Panc1 (cell line): Measurements from ENCODE around the gene LTB4R. TPM values are rescaled to one million over a fixed set of nuclear protein-coding genes. Genes with fewer than 3 reads are reported as not detected.

Experiments used
- ATAC-seq: fragments of 200-7000 bp; cut with Tn5 transposase; 2 replicates; pipeline ENCODE4 v1.9.1; 2020; ENCODE audit warnings: mild to moderate bottlenecking, moderate library complexity
- BruUV-seq: library from RNA; stranded (reverse); fragments of 400-500 nt; replicated peaks from 2 replicates; lab custom pipeline; 2021; lab: Mats Ljungman, UMichigan
- CTCF ChIA-PET: fragments of 300-600 bp; sonication (Branson Sonifier 250); formaldehyde crosslinking; loops from one replicate; lab custom pipeline; 2022; ENCODE audit warnings: antibody characterized with exemption; lab: Charles Lee
- POLR2A ChIA-PET: fragments of 300-600 bp; sonication (Branson Sonifier 250); formaldehyde crosslinking; loops from one replicate; lab custom pipeline; 2022; ENCODE audit warnings: antibody characterized with exemption; lab: Charles Lee
- DNase-seq: peaks from one replicate; pipeline ENCODE4 v3.0.0-alpha.2; 2010; ENCODE audit warnings: low read depth, low spot score
- H3K27ac ChIP-seq: 2 replicates; pipeline ENCODE4 v1.5.1; 2011; ENCODE audit warnings: mild to moderate bottlenecking, low read length, inconsistent platforms
- H3K27me3 ChIP-seq: fragments of 200-500 bp; sonication (Bioruptor generic); 2 replicates; pipeline ENCODE4 v1.6.0; 2014; ENCODE audit warnings: low read length, inconsistent platforms; ENCODE audit not compliant: control insufficient read depth, insufficient read depth
- H3K36me3 ChIP-seq: fragments of 200-500 bp; sonication (Bioruptor generic); 2 replicates; pipeline ENCODE4 v1.5.1; 2014; ENCODE audit warnings: inconsistent platforms, mild to moderate bottlenecking, low read length, moderate library complexity; ENCODE audit not compliant: control insufficient read depth, insufficient read depth
- H3K4me1 ChIP-seq: 2 replicates; pipeline ENCODE4 v1.5.1; 2011; ENCODE audit warnings: inconsistent platforms, mild to moderate bottlenecking, low read length, moderate library complexity; ENCODE audit not compliant: control insufficient read depth, insufficient read depth
- H3K4me3 ChIP-seq, 2 experiments: 2 replicates each; pipeline ENCODE4 v1.5.1; 2011 to 2012; ENCODE audit warnings: low read depth in 2 of 2, low read length in 2 of 2, mild to moderate bottlenecking in 2 of 2, inconsistent platforms in 1 of 2, moderate library complexity in 1 of 2
- H3K9me3 ChIP-seq: fragments of 200-500 bp; sonication (Bioruptor generic); 2 replicates; pipeline ENCODE4 v1.5.1; 2014; ENCODE audit warnings: low read depth, mild to moderate bottlenecking, inconsistent platforms, low read length, moderate library complexity; ENCODE audit not compliant: control insufficient read depth, insufficient read depth
- CTCF ChIP-seq: fragments of 450-650 bp; IDR thresholded peaks from 2 replicates; pipeline ENCODE4 v1.5.1; 2017; ENCODE audit warnings: mild to moderate bottlenecking
- POLR2AphosphoS5 ChIP-seq: IDR thresholded peaks from 2 replicates; pipeline ENCODE4 v1.6.1; 2012; ENCODE audit warnings: mild to moderate bottlenecking, low read depth, low read length, moderate library complexity
- SIN3A ChIP-seq: IDR thresholded peaks from 2 replicates; pipeline ENCODE4 v1.6.1; 2012; ENCODE audit warnings: low read depth, mild to moderate bottlenecking, low read length, moderate library complexity, borderline replicate concordance; ENCODE audit not compliant: insufficient read depth
- TCF7L2 ChIP-seq: IDR thresholded peaks from 2 replicates; pipeline ENCODE4 v1.6.1; 2011; ENCODE audit warnings: mild to moderate bottlenecking, low read depth, low read length, inconsistent platforms
- in situ Hi-C: cut with HindIII; loops from 2 replicates; pipeline ENCODE4 v1.10.0; 2016; ENCODE audit warnings: low sequenced_read_pairs, low pct_unique_long_range_greater_than_20kb
- intact Hi-C: fragments of 100-400 bp; cut with micrococcal nuclease; formaldehyde crosslinking; loops from one replicate; pipeline ENCODE4 v1.10.0; 2022; ENCODE audit not compliant: unreplicated experiment
- total RNA-seq: library from RNA; stranded (reverse); gene quantifications from one replicate; pipeline ENCODE4 v1.2.1, GENCODE V29; 2021; ENCODE audit not compliant: unreplicated experiment
- TF ChIP-seq, protein P1 (sequence below), 2 experiments: IDR thresholded peaks; 2 replicates each; pipeline ENCODE4 v1.6.1; 2011 to 2012; ENCODE audit warnings: low read depth in 2 of 2, control low read depth in 1 of 2, low read length in 1 of 2, mild to moderate bottlenecking in 1 of 2, moderate library complexity in 1 of 2; ENCODE audit not compliant: insufficient read depth in 1 of 2

Gene LTB4R
- total RNA-seq, 1 experiment from 2014 or later: 4.8 TPM

DNA sequence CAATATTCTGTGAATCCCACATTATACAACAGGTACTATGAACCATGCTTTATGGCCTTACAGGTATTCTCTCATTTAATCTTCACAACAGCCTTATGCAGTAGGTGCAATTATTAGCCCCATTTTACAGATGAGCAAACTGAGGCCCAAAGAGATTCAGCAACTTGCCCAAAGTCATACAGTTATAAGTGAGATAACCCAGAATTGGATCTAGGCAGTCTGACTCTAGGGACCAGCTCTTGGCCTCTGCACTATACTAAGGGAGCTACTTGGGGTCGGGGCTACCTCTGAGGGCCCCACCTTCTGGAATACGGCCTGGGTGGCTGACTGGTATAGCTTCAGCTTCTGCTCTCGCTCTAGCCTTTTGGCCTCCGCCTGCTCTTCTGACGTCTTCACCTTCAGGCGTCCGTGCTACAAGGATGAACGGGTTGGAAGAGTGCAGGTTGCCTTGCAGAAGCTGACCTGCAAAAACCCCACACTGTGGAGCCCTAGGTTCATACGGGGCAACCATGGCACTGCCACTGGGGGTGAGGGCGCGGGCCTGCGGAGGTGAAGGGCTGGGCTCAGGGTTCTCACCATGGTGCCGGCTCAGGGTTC is 40.7 kb upstream of the LTB4R start:
- H3K4me1 ChIP-seq: peaks cover 3% of the 10 kb centered on the region; the same call in 1 of the 2 replicates
- ChIA-PET POLR2A (no interaction called here), CTCF (interaction anchor here (0.6 to 1.4 kb wide), 4 partner anchors 28 to 161 kb away, joined by 3 to 6 read pairs (median 4); partner anchors contain the start of gene TINF2)
- BruUV-seq: no TSS peak
- no peak for DNase-seq
- peak overlapping the region; percentile 84 for H3K27ac ChIP-seq
- H3K4me3 ChIP-seq: peak overlapping the region; percentile 81 to 82
- H3K36me3 ChIP-seq: no peaks in the 10 kb centered on the region
- in situ Hi-C loops (no loop called here), intact Hi-C loops (no loop called here)
- no peak for TF ChIP-seq SIN3A
- no peak for TF ChIP-seq CTCF
- no peak for TF ChIP-seq POLR2AphosphoS5
- TF ChIP-seq TCF7L2: no peak
- TF ChIP-seq, protein P1, sequence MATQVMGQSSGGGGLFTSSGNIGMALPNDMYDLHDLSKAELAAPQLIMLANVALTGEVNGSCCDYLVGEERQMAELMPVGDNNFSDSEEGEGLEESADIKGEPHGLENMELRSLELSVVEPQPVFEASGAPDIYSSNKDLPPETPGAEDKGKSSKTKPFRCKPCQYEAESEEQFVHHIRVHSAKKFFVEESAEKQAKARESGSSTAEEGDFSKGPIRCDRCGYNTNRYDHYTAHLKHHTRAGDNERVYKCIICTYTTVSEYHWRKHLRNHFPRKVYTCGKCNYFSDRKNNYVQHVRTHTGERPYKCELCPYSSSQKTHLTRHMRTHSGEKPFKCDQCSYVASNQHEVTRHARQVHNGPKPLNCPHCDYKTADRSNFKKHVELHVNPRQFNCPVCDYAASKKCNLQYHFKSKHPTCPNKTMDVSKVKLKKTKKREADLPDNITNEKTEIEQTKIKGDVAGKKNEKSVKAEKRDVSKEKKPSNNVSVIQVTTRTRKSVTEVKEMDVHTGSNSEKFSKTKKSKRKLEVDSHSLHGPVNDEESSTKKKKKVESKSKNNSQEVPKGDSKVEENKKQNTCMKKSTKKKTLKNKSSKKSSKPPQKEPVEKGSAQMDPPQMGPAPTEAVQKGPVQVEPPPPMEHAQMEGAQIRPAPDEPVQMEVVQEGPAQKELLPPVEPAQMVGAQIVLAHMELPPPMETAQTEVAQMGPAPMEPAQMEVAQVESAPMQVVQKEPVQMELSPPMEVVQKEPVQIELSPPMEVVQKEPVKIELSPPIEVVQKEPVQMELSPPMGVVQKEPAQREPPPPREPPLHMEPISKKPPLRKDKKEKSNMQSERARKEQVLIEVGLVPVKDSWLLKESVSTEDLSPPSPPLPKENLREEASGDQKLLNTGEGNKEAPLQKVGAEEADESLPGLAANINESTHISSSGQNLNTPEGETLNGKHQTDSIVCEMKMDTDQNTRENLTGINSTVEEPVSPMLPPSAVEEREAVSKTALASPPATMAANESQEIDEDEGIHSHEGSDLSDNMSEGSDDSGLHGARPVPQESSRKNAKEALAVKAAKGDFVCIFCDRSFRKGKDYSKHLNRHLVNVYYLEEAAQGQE (IDR thresholded peaks at IDR 0.05; ENCODE audit: insufficient read depth in 1 of 2, low read depth in 2 of 2, low read length in 1 of 2): no peak
- no peaks in the 10 kb centered on the region for H3K9me3 ChIP-seq
- H3K27me3 ChIP-seq: no peaks in the 10 kb centered on the region
- peak; percentile 46 for ATAC-seq

GRCh38 chr14:24271134-24271833 is 40.0 kb upstream of the LTB4R start, which contains the start of gene RABGGTA:
Gene RABGGTA (minus strand): TSS chr14:24271597. CDS start chr14:24271115, 482 bp downstream.
- Histone ChIP-seq H3K27ac (peak within 1 kb of the TSS; percentile 85), H3K36me3 (no peaks in the 10 kb centered on the region), H3K27me3 (no peaks in the 10 kb centered on the region), H3K9me3 (no peaks in the 10 kb centered on the region), H3K4me3 (peak within 1 kb of the TSS; percentile 81 to 82), H3K4me1 (peaks cover 3% of the 10 kb centered on the region; the same call in 1 of the 2 replicates)
- ATAC-seq (peak; percentile 99), DNase-seq (peak; percentile 25)
- BruUV-seq: no TSS peak
- in situ Hi-C loops (no loop called here), intact Hi-C loops (no loop called here)
- CTCF ChIA-PET: interaction anchor here (0.6 to 1.4 kb wide), 4 partner anchors 29 to 162 kb away, joined by 3 to 6 read pairs (median 4); partner anchors contain the start of gene TINF2
- POLR2A ChIA-PET: no interaction called here
- TF ChIP-seq SIN3A (no peak), POLR2AphosphoS5 (peak; percentile 70; the same call in 1 of the 2 replicates), CTCF (peak; percentile 86), TCF7L2 (peak; percentile 18; the same call in 1 of the 2 replicates)
- TF ChIP-seq, protein P1 (IDR thresholded peaks at IDR 0.05; ENCODE audit: insufficient read depth in 1 of 2, low read depth in 2 of 2, low read length in 1 of 2): peak in 1 of 2 experiments; percentile 37; a peak in 1 of 4 replicates
